ENCODE results near the gene CTIF. TPM values are rescaled to one million over a fixed set of nuclear protein-coding genes. Genes with fewer than 3 reads are reported as not detected.

The CTIF gene
- total RNA-seq, 1 donor from 2014 or later, result 67.9 TPM

- no peak overlapping the region for H3K4me3 Mint-ChIP-seq
- no peak overlapping the region for H3K27ac Mint-ChIP-seq
- H3K4me1 Mint-ChIP-seq, result peaks cover 24% of the 10 kb centered on the region
- no peaks in the 10 kb centered on the region for H3K27me3 Mint-ChIP-seq (ENCODE audit: low read depth)
- no peak for TF ChIP-seq CTCF (IDR thresholded peaks at IDR 0.05; ENCODE audit: unreplicated experiment)
- DNase-seq (ENCODE audit: low spot score in 2 of 2, unreplicated experiment in 2 of 2), result no peak
- peaks cover 4% of the 10 kb centered on the region for H3K9me3 Mint-ChIP-seq
- H3K36me3 Mint-ChIP-seq, result peaks cover 8% of the 10 kb centered on the region
Measured at GRCh38 chr18:48752478-48752877, 213.6 kb downstream of the CTIF start.

- no peak overlapping the region for H3K4me3 Mint-ChIP-seq
- TF ChIP-seq CTCF (IDR thresholded peaks at IDR 0.05; ENCODE audit: unreplicated experiment), result no peak
- DNase-seq (ENCODE audit: low spot score in 2 of 2, unreplicated experiment in 2 of 2), result no peak
- no peak overlapping the region for H3K27ac Mint-ChIP-seq
- no peaks in the 10 kb centered on the region for H3K27me3 Mint-ChIP-seq (ENCODE audit: low read depth)
- H3K36me3 Mint-ChIP-seq, result peaks cover 12% of the 10 kb centered on the region
- H3K9me3 Mint-ChIP-seq, result peaks cover 4% of the 10 kb centered on the region
- H3K4me1 Mint-ChIP-seq, result peaks cover 24% of the 10 kb centered on the region
Measured at GRCh38 chr18:48752928-48753327, 214.1 kb downstream of the CTIF start.

GRCh38 chr18:48753691-48754090 lies 214.9 kb downstream of the CTIF start:
- peaks cover 17% of the 10 kb centered on the region for H3K36me3 Mint-ChIP-seq
- no peak overlapping the region for H3K27ac Mint-ChIP-seq
- peaks cover 4% of the 10 kb centered on the region for H3K9me3 Mint-ChIP-seq
- no peak overlapping the region for H3K4me3 Mint-ChIP-seq
- no peaks in the 10 kb centered on the region for H3K27me3 Mint-ChIP-seq (ENCODE audit: low read depth)
- DNase-seq (ENCODE audit: low spot score in 2 of 2, unreplicated experiment in 2 of 2), result no peak
- peaks cover 24% of the 10 kb centered on the region for H3K4me1 Mint-ChIP-seq
- TF ChIP-seq CTCF (IDR thresholded peaks at IDR 0.05; ENCODE audit: unreplicated experiment), result no peak

GRCh38 chr18:48754559-48754958 lies 215.7 kb downstream of the CTIF start:
- Mint-ChIP-seq H3K4me3 (no peak overlapping the region), H3K4me1 (peaks cover 24% of the 10 kb centered on the region), H3K27ac (no peak overlapping the region), H3K36me3 (peaks cover 22% of the 10 kb centered on the region), H3K9me3 (peaks cover 4% of the 10 kb centered on the region), H3K27me3 (ENCODE audit: low read depth) (no peaks in the 10 kb centered on the region)
- DNase-seq (ENCODE audit: low spot score in 2 of 2, unreplicated experiment in 2 of 2), result no peak
- TF ChIP-seq CTCF (IDR thresholded peaks at IDR 0.05; ENCODE audit: unreplicated experiment), result no peak

GRCh38 chr18:48754993-48755473 lies 216.2 kb downstream of the CTIF start:
- Mint-ChIP-seq H3K4me1 (peaks cover 24% of the 10 kb centered on the region), H3K9me3 (peaks cover 4% of the 10 kb centered on the region), H3K27ac (no peak overlapping the region), H3K27me3 (ENCODE audit: low read depth) (no peaks in the 10 kb centered on the region), H3K36me3 (peaks cover 23% of the 10 kb centered on the region), H3K4me3 (no peak overlapping the region)
- DNase-seq (ENCODE audit: low spot score in 2 of 2, unreplicated experiment in 2 of 2), result no peak
- no peak for TF ChIP-seq CTCF (IDR thresholded peaks at IDR 0.05; ENCODE audit: unreplicated experiment)

All from mesothelial cell of epicardium (in vitro differentiated cells).